Lung (tissue), 12 donors: ENCODE measurements around the gene YJU2. TPM values are rescaled to one million over a fixed set of nuclear protein-coding genes. Genes with fewer than 3 reads are reported as not detected.

ENCODE experiments used
- ATAC-seq: fragments of 200-7000 bp; cut with Tn5 transposase; one replicate; pipeline ENCODE4 v1.9.1; 2020; ENCODE audit warnings: moderate number of reproducible peaks; ENCODE audit not compliant: insufficient read depth, low FRiP score
- DNase-seq, 3 donors: peaks; one replicate each; pipeline ENCODE4 v3.0.0-alpha.2; 2013 to 2017
- H3K27ac ChIP-seq, 2 donors: one replicate each; pipeline ENCODE4 v1.5.1; 2013; ENCODE audit warnings: mild to moderate bottlenecking in 2 of 2, moderate library complexity in 2 of 2, control low read depth in 1 of 2, inconsistent platforms in 1 of 2, low read depth in 1 of 2, low read length in 1 of 2
- H3K27me3 ChIP-seq, 3 donors: one replicate each; pipeline ENCODE4 v1.5.1; 2013; ENCODE audit warnings: low read length in 2 of 3; ENCODE audit not compliant: control insufficient read depth in 3 of 3, insufficient read depth in 3 of 3
- H3K36me3 ChIP-seq, 4 donors: one replicate each; pipeline ENCODE4 v1.5.1; 2013; ENCODE audit warnings: low read length in 4 of 4, mild to moderate bottlenecking in 1 of 4, moderate library complexity in 1 of 4; ENCODE audit not compliant: control insufficient read depth in 4 of 4, insufficient read depth in 4 of 4
- H3K4me1 ChIP-seq, 5 donors: one replicate each; pipeline ENCODE4 v1.5.1; 2013; ENCODE audit warnings: low read length in 5 of 5, mild to moderate bottlenecking in 2 of 5, moderate library complexity in 1 of 5; ENCODE audit not compliant: control insufficient read depth in 5 of 5, insufficient read depth in 5 of 5
- H3K4me3 ChIP-seq: one replicate; pipeline ENCODE4 v1.5.1; 2013; ENCODE audit warnings: mild to moderate bottlenecking, control low read depth, moderate library complexity
- H3K9ac ChIP-seq, 2 donors: one replicate each; pipeline ENCODE4 v1.5.1; 2013; ENCODE audit warnings: low read length in 2 of 2, control low read depth in 1 of 2; ENCODE audit not compliant: insufficient read depth in 1 of 2
- H3K9me3 ChIP-seq, 4 donors: one replicate each; pipeline ENCODE4 v1.5.1; 2013; ENCODE audit warnings: low read length in 3 of 4, mild to moderate bottlenecking in 1 of 4, moderate library complexity in 1 of 4; ENCODE audit not compliant: control insufficient read depth in 4 of 4, insufficient read depth in 3 of 4
- CTCF ChIP-seq: IDR thresholded peaks from 2 replicates; pipeline ENCODE4 v1.5.1; 2012; ENCODE audit warnings: mild to moderate bottlenecking; ENCODE audit errors: control extremely low read depth, extremely low read depth
- WGBS, 2 donors: extraction: QIAGEN DNeasy Blood & Tissue Kit; methylation state at CpG; one replicate each; pipeline ENCODE4 v1.1.7; 2013; 5-methylcytosine and 5-hydroxymethylcytosine counted together
- polyA plus RNA-seq, 2 donors: library from polyadenylated mRNA; stranded (reverse); fragments of 200-250 nt; gene quantifications; one replicate each; pipeline ENCODE4 v1.2.1, GENCODE V29; 2013
- total RNA-seq, 2 donors: library from RNA; depleted of rRNA in 1 of 2; stranded (reverse); fragments of >200 nt in 1 of 2; gene quantifications; one replicate each; pipeline ENCODE4 v1.2.1, GENCODE V29; 2014 to 2021
- donor health status: control.
- donor health status: control.
- donor health status: Bipolar disorder and iron deficiency.
- donor health status: healthy.
- donor health status: DM: yes; HTN: yes; CAD: no.

The YJU2 gene
- total and polyA plus RNA-seq, 4 donors: 11.2 to 44.2 (median 26.5) TPM

- Histone ChIP-seq H3K4me1 (peaks cover 0 to 6% (median 0%) of the 10 kb centered on the region in 5 donors), H3K36me3 (no peaks in the 10 kb centered on the region), H3K9ac (no peak overlapping the region), H3K27me3 (no peaks in the 10 kb centered on the region), H3K9me3 (peaks cover 0 to 4% (median 0%) of the 10 kb centered on the region in 4 donors), H3K4me3 (no peak overlapping the region), H3K27ac (no peak overlapping the region)
- ATAC-seq (no peak), DNase-seq (no peak)
- 75 to 79% methylated on average over 27 of the region's 27 CpGs for WGBS, 2 donors
- no peak for TF ChIP-seq CTCF
Observed at GRCh38 chr19:4297901-4298809, 51.3 kb downstream of the YJU2 start.

- ATAC-seq (no peak), DNase-seq (no peak)
- Histone ChIP-seq H3K4me1 (peaks cover 0 to 6% (median 0%) of the 10 kb centered on the region in 5 donors), H3K36me3 (no peaks in the 10 kb centered on the region), H3K9me3 (peaks cover 0 to 4% (median 0%) of the 10 kb centered on the region in 4 donors), H3K27ac (no peak overlapping the region), H3K9ac (no peak overlapping the region), H3K27me3 (no peaks in the 10 kb centered on the region), H3K4me3 (no peak overlapping the region)
- no peak for TF ChIP-seq CTCF
- 76 to 86% methylated on average over 8 of the region's 8 CpGs for WGBS, 2 donors
Observed at GRCh38 chr19:4298810-4299550, 52.1 kb downstream of the YJU2 start.

DNA sequence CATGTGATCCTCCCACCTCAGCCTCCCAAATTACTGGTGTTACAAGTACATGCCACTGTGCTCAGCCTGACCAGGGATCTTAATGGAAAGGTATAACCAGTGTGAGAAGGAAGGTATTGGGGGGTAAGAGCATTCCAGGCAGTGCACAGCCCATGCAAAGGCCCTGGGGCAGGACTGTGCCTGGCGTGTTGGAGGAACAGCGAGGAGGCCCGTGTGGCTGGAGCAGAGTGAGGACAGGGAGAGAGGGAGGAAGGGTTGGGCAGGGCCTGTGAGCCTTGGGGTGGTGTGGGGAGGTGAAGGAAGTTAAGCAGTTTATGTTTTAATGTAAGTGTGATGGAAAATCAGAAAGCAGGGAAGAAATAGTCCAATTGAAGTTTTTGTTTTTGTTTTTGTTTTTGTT, 53.7 kb downstream of the YJU2 start:
- H3K4me1 ChIP-seq: peaks cover 0 to 6% (median 0%) of the 10 kb centered on the region in 5 donors
- H3K27ac ChIP-seq: no peak overlapping the region
- H3K4me3 ChIP-seq: no peak overlapping the region
- no peaks in the 10 kb centered on the region for H3K36me3 ChIP-seq
- H3K9ac ChIP-seq: no peak overlapping the region
- peaks cover 0 to 4% (median 0%) of the 10 kb centered on the region in 4 donors for H3K9me3 ChIP-seq
- 83 to 88% methylated on average over 3 of the region's 3 CpGs for WGBS, 2 donors
- ATAC-seq: no peak
- no peak for TF ChIP-seq CTCF
- H3K27me3 ChIP-seq: no peaks in the 10 kb centered on the region
- no peak for DNase-seq
